PFSK-1 (cell line): ENCODE measurements around the gene MYL4.

Source experiments
- POLR2AphosphoS5 ChIP-seq: IDR thresholded peaks from 2 replicates; pipeline ENCODE4 v1.6.1; 2012; ENCODE audit warnings: low read depth, mild to moderate bottlenecking, control low read depth, low read length, moderate library complexity
- SIN3A ChIP-seq: IDR thresholded peaks from 2 replicates; pipeline ENCODE4 v1.6.1; 2012; ENCODE audit warnings: mild to moderate bottlenecking, low read length, moderate library complexity, borderline replicate concordance; ENCODE audit not compliant: insufficient read depth
- TAF1 ChIP-seq: IDR thresholded peaks from 2 replicates; pipeline ENCODE4 v1.6.1; 2012; ENCODE audit warnings: low read length, control low read depth, borderline replicate concordance; ENCODE audit not compliant: insufficient read depth

- TF ChIP-seq POLR2AphosphoS5 = no peak
- TF ChIP-seq SIN3A = no peak
- no peak for TF ChIP-seq TAF1
These were observed 44.6 kb downstream of the MYL4 start, which contains the start of gene ITGB3 for GRCh38 chr17:47253541-47254402.
